HepG2 (cell line): ENCODE results near the gene EEA1. TPM values are rescaled to one million over a fixed set of nuclear protein-coding genes. Genes with fewer than 3 reads are reported as not detected.

Experiments
- ATAC-seq: fragments of 200-7000 bp; cut with Tn5 transposase; 3 replicates; pipeline ENCODE4 v1.9.1; 2020; ENCODE audit warnings: mild to moderate bottlenecking, moderate library complexity
- BruUV-seq: library from RNA; stranded (reverse); fragments of 400-500 nt; replicated peaks from 2 replicates; lab custom pipeline; 2021; lab: Mats Ljungman, UMichigan
- CTCF ChIA-PET: fragments of 300-600 bp; formaldehyde crosslinking; extraction: SDS; loops from one replicate; lab custom pipeline; 2021; ENCODE audit warnings: low total read pairs, inconsistent platforms, low intra/inter-chr PET ratio; lab: Yijun Ruan, JAX
- POLR2A ChIA-PET: fragments of 350-600 bp; sonication (Branson Sonifier 250); formaldehyde crosslinking; loops from one replicate; lab custom pipeline; 2020; ENCODE audit warnings: antibody characterized with exemption, inconsistent platforms; lab: Yijun Ruan, JAX
- DNase-seq: peaks from one replicate; pipeline ENCODE4 v3.0.0-alpha.2; 2015; ENCODE audit warnings: low spot score
- FAIRE-seq: peaks from 3 replicates; lab custom pipeline; 2011; peaks lifted over from hg19 to GRCh38; lab: Jason Lieb, UNC
- H2AFZ ChIP-seq: one replicate; pipeline ENCODE4 v1.6.1; 2011; ENCODE audit warnings: low read length, inconsistent platforms
- H3K27ac ChIP-seq: fragments of 300-600 bp; 3 replicates; pipeline ENCODE4 v1.8.0; 2011; ENCODE audit warnings: mixed run types, mild to moderate bottlenecking, mixed read lengths, low read length, inconsistent platforms; ENCODE audit not compliant: insufficient read depth; ENCODE audit errors: extremely low read length
- H3K27me3 ChIP-seq, 2 experiments: fragments of 200-600 bp in 1 of 2; 2 replicates in 1 of 2; 3 replicates in 1 of 2; pipeline versions ENCODE4 v1.6.0 to v1.8.0; 2011; ENCODE audit warnings: low read length in 2 of 2, mild to moderate bottlenecking in 2 of 2, moderate library complexity in 2 of 2, inconsistent platforms in 1 of 2; ENCODE audit not compliant: insufficient read depth in 2 of 2, control insufficient read depth in 1 of 2
- H3K36me3 ChIP-seq, 2 experiments: fragments of 200-600 bp in 1 of 2; replicated peaks in 1 of 2; 2 replicates in 1 of 2; 3 replicates in 1 of 2; pipeline versions ENCODE4 v1.5.1 to v1.8.0; 2011; ENCODE audit warnings: low read length in 2 of 2, inconsistent platforms in 1 of 2; ENCODE audit not compliant: insufficient read depth in 2 of 2, control insufficient read depth in 1 of 2
- H3K4me1 ChIP-seq: 2 replicates; pipeline ENCODE4 v1.5.1; 2012; ENCODE audit warnings: low read length, inconsistent platforms; ENCODE audit not compliant: insufficient read depth
- H3K4me2 ChIP-seq: 2 replicates; pipeline ENCODE4 v1.6.0; 2011; ENCODE audit warnings: low read depth, low read length, inconsistent platforms
- H3K4me3 ChIP-seq, 3 experiments: fragments of 200-600 bp in 1 of 3; sonication (generic), shearing (Covaris generic) in 1 of 3; replicated peaks in 1 of 3; 2 replicates each; pipeline ENCODE4 v1.5.1; 2011 to 2016; ENCODE audit warnings: low read length in 3 of 3, inconsistent platforms in 2 of 3, low read depth in 2 of 3, mild to moderate bottlenecking in 2 of 3, control low read depth in 1 of 3, mixed read lengths in 1 of 3; ENCODE audit not compliant: insufficient read depth in 1 of 3
- H3K79me2 ChIP-seq: one replicate; pipeline ENCODE4 v1.6.1; 2011; ENCODE audit warnings: low read length, inconsistent platforms; ENCODE audit not compliant: insufficient read depth
- H3K9ac ChIP-seq: 2 replicates; pipeline ENCODE4 v1.6.0; 2011; ENCODE audit warnings: mild to moderate bottlenecking, low read depth, low read length, inconsistent platforms; ENCODE audit not compliant: insufficient read depth
- H3K9me3 ChIP-seq: 2 replicates; pipeline ENCODE4 v1.5.1; 2012; ENCODE audit warnings: mild to moderate bottlenecking, low read length
- H4K20me1 ChIP-seq: 2 replicates; pipeline ENCODE4 v1.6.0; 2011; ENCODE audit warnings: inconsistent platforms, mild to moderate bottlenecking, low read length, moderate library complexity; ENCODE audit not compliant: insufficient read depth
- KMT2B ChIP-seq: IDR thresholded peaks from 2 replicates; pipeline ENCODE4 v1.6.1; 2016; ENCODE audit warnings: missing genetic modification reagents, missing compliant biosample characterization
- NRL ChIP-seq: sonication (generic); formaldehyde crosslinking; IDR thresholded peaks from 2 replicates; pipeline ENCODE4 v1.5.0; 2020; ENCODE audit warnings: missing genetic modification reagents, mild to moderate bottlenecking, moderate library complexity, borderline replicate concordance
- SOX6 ChIP-seq, 2 experiments: fragments of 450-650 bp in 1 of 2; sonication (generic) in 1 of 2; formaldehyde crosslinking in 1 of 2; IDR thresholded peaks; 2 replicates each; pipeline versions ENCODE4 v1.4.0 to v1.6.1; 2017 to 2020; ENCODE audit warnings: antibody characterized with exemption in 1 of 2, mild to moderate bottlenecking in 1 of 2, missing genetic modification reagents in 1 of 2
- THYN1 ChIP-seq: sonication (generic); formaldehyde crosslinking; IDR thresholded peaks from 2 replicates; pipeline ENCODE4 v1.8.1; 2023; ENCODE audit warnings: low read depth, mild to moderate bottlenecking, moderate library complexity, missing genetic modification reagents, borderline replicate concordance
- TRIM24 ChIP-seq: sonication (generic); formaldehyde crosslinking; IDR thresholded peaks from 2 replicates; pipeline ENCODE4 v1.8.0; 2022; ENCODE audit warnings: mild to moderate bottlenecking, missing genetic modification reagents
- ZBTB42 ChIP-seq: sonication (generic); formaldehyde crosslinking; IDR thresholded peaks from 2 replicates; pipeline ENCODE4 v1.5.0; 2020; ENCODE audit warnings: mild to moderate bottlenecking, missing genetic modification reagents
- ZKSCAN8 ChIP-seq: IDR thresholded peaks from 2 replicates; pipeline ENCODE4 v1.6.1; 2016; ENCODE audit warnings: borderline replicate concordance, missing genetic modification reagents, missing compliant biosample characterization
- WGBS: methylation state at CpG from one replicate; pipeline ENCODE4 v1.1.6; 2017; ENCODE audit warnings: low lambda C conversion rate; 5-methylcytosine and 5-hydroxymethylcytosine counted together
- in situ Hi-C: cut with HindIII; loops from 2 replicates; pipeline ENCODE4 v1.10.0; 2017; ENCODE audit warnings: low pct_unique_long_range_greater_than_20kb; ENCODE audit not compliant: extremely low pct_ligation_motif_present
- intact Hi-C: fragments of 100-400 bp; cut with micrococcal nuclease; formaldehyde crosslinking; loops from one replicate; pipeline ENCODE4 v1.10.0; 2022; ENCODE audit not compliant: unreplicated experiment
- polyA plus RNA-seq, 8 experiments: library from polyadenylated mRNA; depleted of rRNA in 3 of 8; stranded (reverse) in 7 of 8; unstranded in 1 of 8; fragments of >200 nt; fragmentation: Illumina TruSeq in 4 of 8; extraction: Trizol in 4 of 8; gene quantifications; 2 replicates each; pipeline versions ENCODE4 v1.2.1 to v1.2.3, GENCODE V29; 2011 to 2016; ENCODE audit warnings: low read depth in 4 of 8, missing spikeins in 1 of 8, mixed read lengths in 1 of 8; ENCODE audit not compliant: insufficient read depth in 1 of 8
- total RNA-seq, 5 experiments: library from RNA; depleted of rRNA; stranded (reverse); fragments of >200 nt; fragmentation: Illumina TruSeq; extraction: Trizol; gene quantifications; 2 replicates each; pipeline ENCODE4 v1.2.3, GENCODE V29; 2016; ENCODE audit warnings: low read depth in 1 of 5
- TF ChIP-seq, protein P1 (sequence below): sonication (generic); formaldehyde crosslinking; IDR thresholded peaks from 2 replicates; pipeline ENCODE4 v1.9.0; 2022; ENCODE audit warnings: missing genetic modification reagents, mild to moderate bottlenecking, borderline replicate concordance
- TF ChIP-seq, protein P2 (sequence below): sonication (generic); formaldehyde crosslinking; IDR thresholded peaks from 2 replicates; pipeline ENCODE4 v1.4.0; 2020; ENCODE audit warnings: missing genetic modification reagents
- TF ChIP-seq, protein P3 (sequence below): sonication (generic); formaldehyde crosslinking; IDR thresholded peaks from 2 replicates; pipeline ENCODE4 v1.4.0; 2020; ENCODE audit warnings: missing genetic modification reagents
- TF ChIP-seq, protein P4 (sequence below): sonication (generic); formaldehyde crosslinking; IDR thresholded peaks from 2 replicates; pipeline ENCODE4 v1.5.1; 2020; ENCODE audit warnings: mild to moderate bottlenecking, moderate library complexity, missing genetic modification reagents

The EEA1 gene
- total and polyA plus RNA-seq, 2 of the 13 experiments (the other 11 are each of a cell fraction or from before 2014, with no cell fraction given), result 5.0 to 19.3 TPM

DNA sequence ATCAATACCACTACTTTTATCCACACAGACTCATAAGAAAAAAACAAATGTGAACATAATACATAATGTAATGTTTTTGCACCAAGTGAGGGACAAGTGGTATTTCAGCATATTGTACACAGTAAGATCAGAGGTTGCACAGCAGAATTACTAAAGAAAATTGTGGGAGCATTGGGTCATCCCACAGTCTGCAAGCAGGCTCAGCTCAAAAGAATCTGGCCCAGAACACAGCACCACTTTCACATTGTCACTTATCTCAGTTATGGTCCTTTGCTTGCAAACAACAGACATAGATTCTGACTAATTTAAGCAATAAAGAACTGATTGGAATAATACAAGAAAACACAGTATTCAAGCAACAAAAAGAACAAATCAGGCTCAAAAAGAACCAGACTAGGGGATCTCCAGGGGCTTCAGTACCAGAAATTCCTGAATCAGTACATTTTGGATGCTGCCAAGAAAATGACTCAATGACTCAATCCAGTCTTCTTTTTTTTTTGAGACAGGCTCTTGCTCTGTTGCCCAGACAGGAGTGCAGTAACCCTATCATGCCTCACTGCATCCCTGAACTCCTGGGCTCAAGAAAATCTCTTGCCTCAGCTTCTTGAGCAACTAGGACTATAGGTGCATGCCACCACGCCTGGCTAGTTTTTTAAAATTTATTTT lies 42.9 kb upstream of the EEA1 start:
- TF ChIP-seq, protein P1, sequence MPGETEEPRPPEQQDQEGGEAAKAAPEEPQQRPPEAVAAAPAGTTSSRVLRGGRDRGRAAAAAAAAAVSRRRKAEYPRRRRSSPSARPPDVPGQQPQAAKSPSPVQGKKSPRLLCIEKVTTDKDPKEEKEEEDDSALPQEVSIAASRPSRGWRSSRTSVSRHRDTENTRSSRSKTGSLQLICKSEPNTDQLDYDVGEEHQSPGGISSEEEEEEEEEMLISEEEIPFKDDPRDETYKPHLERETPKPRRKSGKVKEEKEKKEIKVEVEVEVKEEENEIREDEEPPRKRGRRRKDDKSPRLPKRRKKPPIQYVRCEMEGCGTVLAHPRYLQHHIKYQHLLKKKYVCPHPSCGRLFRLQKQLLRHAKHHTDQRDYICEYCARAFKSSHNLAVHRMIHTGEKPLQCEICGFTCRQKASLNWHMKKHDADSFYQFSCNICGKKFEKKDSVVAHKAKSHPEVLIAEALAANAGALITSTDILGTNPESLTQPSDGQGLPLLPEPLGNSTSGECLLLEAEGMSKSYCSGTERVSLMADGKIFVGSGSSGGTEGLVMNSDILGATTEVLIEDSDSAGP (CRISPR knock-in tag), result no peak
- TF ChIP-seq ZBTB42 (CRISPR knock-in tag), result no peak
- TF ChIP-seq NRL (CRISPR knock-in tag), result no peak
- TF ChIP-seq, protein P2, sequence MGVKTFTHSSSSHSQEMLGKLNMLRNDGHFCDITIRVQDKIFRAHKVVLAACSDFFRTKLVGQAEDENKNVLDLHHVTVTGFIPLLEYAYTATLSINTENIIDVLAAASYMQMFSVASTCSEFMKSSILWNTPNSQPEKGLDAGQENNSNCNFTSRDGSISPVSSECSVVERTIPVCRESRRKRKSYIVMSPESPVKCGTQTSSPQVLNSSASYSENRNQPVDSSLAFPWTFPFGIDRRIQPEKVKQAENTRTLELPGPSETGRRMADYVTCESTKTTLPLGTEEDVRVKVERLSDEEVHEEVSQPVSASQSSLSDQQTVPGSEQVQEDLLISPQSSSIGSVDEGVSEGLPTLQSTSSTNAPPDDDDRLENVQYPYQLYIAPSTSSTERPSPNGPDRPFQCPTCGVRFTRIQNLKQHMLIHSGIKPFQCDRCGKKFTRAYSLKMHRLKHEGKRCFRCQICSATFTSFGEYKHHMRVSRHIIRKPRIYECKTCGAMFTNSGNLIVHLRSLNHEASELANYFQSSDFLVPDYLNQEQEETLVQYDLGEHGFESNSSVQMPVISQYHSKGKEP, result no peak
- no peak for TF ChIP-seq TRIM24
- TF ChIP-seq, protein P3, sequence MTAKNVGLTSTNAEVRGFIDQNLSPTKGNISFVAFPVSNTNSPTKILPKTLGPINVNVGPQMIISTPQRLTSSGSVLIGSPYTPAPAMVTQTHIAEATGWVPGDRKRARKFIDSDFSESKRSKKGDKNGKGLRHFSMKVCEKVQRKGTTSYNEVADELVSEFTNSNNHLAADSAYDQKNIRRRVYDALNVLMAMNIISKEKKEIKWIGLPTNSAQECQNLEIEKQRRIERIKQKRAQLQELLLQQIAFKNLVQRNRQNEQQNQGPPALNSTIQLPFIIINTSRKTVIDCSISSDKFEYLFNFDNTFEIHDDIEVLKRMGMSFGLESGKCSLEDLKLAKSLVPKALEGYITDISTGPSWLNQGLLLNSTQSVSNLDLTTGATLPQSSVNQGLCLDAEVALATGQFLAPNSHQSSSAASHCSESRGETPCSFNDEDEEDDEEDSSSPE, result no peak
- TF ChIP-seq, protein P4, sequence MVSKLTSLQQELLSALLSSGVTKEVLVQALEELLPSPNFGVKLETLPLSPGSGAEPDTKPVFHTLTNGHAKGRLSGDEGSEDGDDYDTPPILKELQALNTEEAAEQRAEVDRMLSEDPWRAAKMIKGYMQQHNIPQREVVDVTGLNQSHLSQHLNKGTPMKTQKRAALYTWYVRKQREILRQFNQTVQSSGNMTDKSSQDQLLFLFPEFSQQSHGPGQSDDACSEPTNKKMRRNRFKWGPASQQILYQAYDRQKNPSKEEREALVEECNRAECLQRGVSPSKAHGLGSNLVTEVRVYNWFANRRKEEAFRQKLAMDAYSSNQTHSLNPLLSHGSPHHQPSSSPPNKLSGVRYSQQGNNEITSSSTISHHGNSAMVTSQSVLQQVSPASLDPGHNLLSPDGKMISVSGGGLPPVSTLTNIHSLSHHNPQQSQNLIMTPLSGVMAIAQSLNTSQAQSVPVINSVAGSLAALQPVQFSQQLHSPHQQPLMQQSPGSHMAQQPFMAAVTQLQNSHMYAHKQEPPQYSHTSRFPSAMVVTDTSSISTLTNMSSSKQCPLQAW, result no peak
- no peak for TF ChIP-seq THYN1 (CRISPR knock-in tag)
- no peak for TF ChIP-seq ZKSCAN8 (CRISPR knock-in tag)
- no peak for TF ChIP-seq SOX6 (IDR thresholded peaks at IDR 0.05)
- no peak for TF ChIP-seq SOX6 (CRISPR knock-in tag; IDR thresholded peaks at IDR 0.05)
- no peak for TF ChIP-seq KMT2B (CRISPR knock-in tag)
- TF ChIP-seq, all 625 proteins: peak for 0
- H3K4me3 ChIP-seq, result no peak overlapping the region
- POLR2A ChIA-PET, result interaction anchor here (1.6 kb wide), 1 partner anchor 73 kb away, joined by 4 read pairs; no protein-coding TSS in a partner anchor
- H3K79me2 ChIP-seq, result no peaks in the 10 kb centered on the region
- BruUV-seq, result no TSS peak
- H4K20me1 ChIP-seq, result no peaks in the 10 kb centered on the region
- 94% methylated on average over 1 of the region's 1 CpG for WGBS
- DNase-seq (no peak), FAIRE-seq (peak; percentile 40), ATAC-seq (peak; percentile 54)
- H3K9me3 ChIP-seq, result peaks cover 9% of the 10 kb centered on the region; the same call in 1 of the 2 replicates
- no peak overlapping the region for H3K9ac ChIP-seq
- in situ Hi-C loops (no loop called here), intact Hi-C loops (loop anchor here (5.0 kb wide), 1 partner anchor 45 kb away; the partner anchor contains the start of gene EEA1)
- no peaks in the 10 kb centered on the region for H3K27me3 ChIP-seq
- no peak overlapping the region for H3K4me2 ChIP-seq
- no peaks in the 10 kb centered on the region for H3K36me3 ChIP-seq
- no peak overlapping the region for H3K27ac ChIP-seq
- H3K4me1 ChIP-seq, result peaks cover 47% of the 10 kb centered on the region
- H2AFZ ChIP-seq, result no peak overlapping the region
- CTCF ChIA-PET, result no interaction called here
